Panc1 (cell line): ENCODE results near the gene SLC26A4.

ENCODE experiments used
- POLR2AphosphoS5 ChIP-seq: IDR thresholded peaks from 2 replicates; pipeline ENCODE4 v1.6.1; 2012; ENCODE audit warnings: mild to moderate bottlenecking, low read depth, low read length, moderate library complexity
- TCF7L2 ChIP-seq: IDR thresholded peaks from 2 replicates; pipeline ENCODE4 v1.6.1; 2011; ENCODE audit warnings: mild to moderate bottlenecking, low read depth, low read length, inconsistent platforms
- TF ChIP-seq, protein P1 (sequence below): fragments of 450-650 bp; IDR thresholded peaks from 2 replicates; pipeline ENCODE4 v1.5.1; 2017; ENCODE audit warnings: mild to moderate bottlenecking
- TF ChIP-seq, protein P2 (sequence below), 2 experiments: IDR thresholded peaks; 2 replicates each; pipeline ENCODE4 v1.6.1; 2011 to 2012; ENCODE audit warnings: low read depth in 2 of 2, control low read depth in 1 of 2, low read length in 1 of 2, mild to moderate bottlenecking in 1 of 2, moderate library complexity in 1 of 2; ENCODE audit not compliant: insufficient read depth in 1 of 2

DNA sequence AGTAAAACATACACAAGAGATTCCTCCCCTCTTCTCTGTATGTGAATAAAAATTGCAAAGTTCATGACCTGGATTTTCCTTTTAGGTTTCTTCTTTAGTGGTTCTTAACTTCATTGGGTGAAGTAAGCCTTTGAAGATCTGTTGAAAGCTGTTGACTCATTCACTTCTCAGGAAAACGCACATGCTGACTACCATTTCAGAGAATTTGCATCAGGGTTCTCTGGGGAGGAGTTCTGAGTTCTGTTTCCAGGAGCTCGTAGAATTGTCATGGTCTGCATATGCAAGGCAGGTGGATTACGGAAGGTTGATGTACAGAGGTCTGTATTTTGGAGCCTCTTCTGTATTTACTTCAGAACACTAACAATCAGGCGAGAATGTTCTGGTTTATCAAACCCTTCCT lies 962 bp upstream of the SLC26A4 start:
- TF ChIP-seq, protein P1, sequence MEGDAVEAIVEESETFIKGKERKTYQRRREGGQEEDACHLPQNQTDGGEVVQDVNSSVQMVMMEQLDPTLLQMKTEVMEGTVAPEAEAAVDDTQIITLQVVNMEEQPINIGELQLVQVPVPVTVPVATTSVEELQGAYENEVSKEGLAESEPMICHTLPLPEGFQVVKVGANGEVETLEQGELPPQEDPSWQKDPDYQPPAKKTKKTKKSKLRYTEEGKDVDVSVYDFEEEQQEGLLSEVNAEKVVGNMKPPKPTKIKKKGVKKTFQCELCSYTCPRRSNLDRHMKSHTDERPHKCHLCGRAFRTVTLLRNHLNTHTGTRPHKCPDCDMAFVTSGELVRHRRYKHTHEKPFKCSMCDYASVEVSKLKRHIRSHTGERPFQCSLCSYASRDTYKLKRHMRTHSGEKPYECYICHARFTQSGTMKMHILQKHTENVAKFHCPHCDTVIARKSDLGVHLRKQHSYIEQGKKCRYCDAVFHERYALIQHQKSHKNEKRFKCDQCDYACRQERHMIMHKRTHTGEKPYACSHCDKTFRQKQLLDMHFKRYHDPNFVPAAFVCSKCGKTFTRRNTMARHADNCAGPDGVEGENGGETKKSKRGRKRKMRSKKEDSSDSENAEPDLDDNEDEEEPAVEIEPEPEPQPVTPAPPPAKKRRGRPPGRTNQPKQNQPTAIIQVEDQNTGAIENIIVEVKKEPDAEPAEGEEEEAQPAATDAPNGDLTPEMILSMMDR = no peak
- TF ChIP-seq, protein P2, sequence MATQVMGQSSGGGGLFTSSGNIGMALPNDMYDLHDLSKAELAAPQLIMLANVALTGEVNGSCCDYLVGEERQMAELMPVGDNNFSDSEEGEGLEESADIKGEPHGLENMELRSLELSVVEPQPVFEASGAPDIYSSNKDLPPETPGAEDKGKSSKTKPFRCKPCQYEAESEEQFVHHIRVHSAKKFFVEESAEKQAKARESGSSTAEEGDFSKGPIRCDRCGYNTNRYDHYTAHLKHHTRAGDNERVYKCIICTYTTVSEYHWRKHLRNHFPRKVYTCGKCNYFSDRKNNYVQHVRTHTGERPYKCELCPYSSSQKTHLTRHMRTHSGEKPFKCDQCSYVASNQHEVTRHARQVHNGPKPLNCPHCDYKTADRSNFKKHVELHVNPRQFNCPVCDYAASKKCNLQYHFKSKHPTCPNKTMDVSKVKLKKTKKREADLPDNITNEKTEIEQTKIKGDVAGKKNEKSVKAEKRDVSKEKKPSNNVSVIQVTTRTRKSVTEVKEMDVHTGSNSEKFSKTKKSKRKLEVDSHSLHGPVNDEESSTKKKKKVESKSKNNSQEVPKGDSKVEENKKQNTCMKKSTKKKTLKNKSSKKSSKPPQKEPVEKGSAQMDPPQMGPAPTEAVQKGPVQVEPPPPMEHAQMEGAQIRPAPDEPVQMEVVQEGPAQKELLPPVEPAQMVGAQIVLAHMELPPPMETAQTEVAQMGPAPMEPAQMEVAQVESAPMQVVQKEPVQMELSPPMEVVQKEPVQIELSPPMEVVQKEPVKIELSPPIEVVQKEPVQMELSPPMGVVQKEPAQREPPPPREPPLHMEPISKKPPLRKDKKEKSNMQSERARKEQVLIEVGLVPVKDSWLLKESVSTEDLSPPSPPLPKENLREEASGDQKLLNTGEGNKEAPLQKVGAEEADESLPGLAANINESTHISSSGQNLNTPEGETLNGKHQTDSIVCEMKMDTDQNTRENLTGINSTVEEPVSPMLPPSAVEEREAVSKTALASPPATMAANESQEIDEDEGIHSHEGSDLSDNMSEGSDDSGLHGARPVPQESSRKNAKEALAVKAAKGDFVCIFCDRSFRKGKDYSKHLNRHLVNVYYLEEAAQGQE (IDR thresholded peaks at IDR 0.05; ENCODE audit: insufficient read depth in 1 of 2, low read depth in 2 of 2, low read length in 1 of 2) = no peak
- no peak for TF ChIP-seq POLR2AphosphoS5
- TF ChIP-seq TCF7L2 = no peak
